BJ (cell line): ENCODE data around the gene TTC39A. TPM values are rescaled to one million over a fixed set of nuclear protein-coding genes. Genes with fewer than 3 reads are reported as not detected.

Source experiments
- CTCF ChIA-PET: fragments of 350-600 bp; formaldehyde crosslinking; extraction: SDS; loops from one replicate; lab custom pipeline; 2021; ENCODE audit warnings: antibody characterized with exemption, inconsistent platforms; lab: Yijun Ruan, JAX
- POLR2A ChIA-PET: fragments of 300-600 bp; sonication (Branson Sonifier 250); formaldehyde crosslinking; extraction: SDS; loops from one replicate; lab custom pipeline; 2021; ENCODE audit warnings: antibody characterized with exemption; lab: Charles Lee
- DNase-seq: peaks from one replicate; pipeline ENCODE4 v3.0.0-alpha.2; 2011; ENCODE audit warnings: low read depth
- H3K27me3 ChIP-seq: 2 replicates; pipeline ENCODE4 v1.6.0; 2011; ENCODE audit warnings: low read length; ENCODE audit not compliant: control insufficient read depth, insufficient read depth
- H3K36me3 ChIP-seq: 2 replicates; pipeline ENCODE4 v1.5.1; 2011; ENCODE audit warnings: low read length; ENCODE audit not compliant: control insufficient read depth, insufficient read depth
- H3K4me3 ChIP-seq: 2 replicates; pipeline ENCODE4 v1.5.1; 2011; ENCODE audit warnings: low read depth, mild to moderate bottlenecking, control low read depth, low read length
- CTCF ChIP-seq: IDR thresholded peaks from 2 replicates; pipeline ENCODE4 v1.5.1; 2011; ENCODE audit warnings: low read depth, mild to moderate bottlenecking, control low read depth, inconsistent platforms, low read length, moderate library complexity; ENCODE audit not compliant: insufficient read depth
- polyA plus RNA-seq: library from polyadenylated mRNA; depleted of rRNA; stranded (reverse); fragments of >200 nt; gene quantifications from 2 replicates; pipeline ENCODE4 v1.2.3, GENCODE V29; 2011

The TTC39A gene
- polyA plus RNA-seq, 1 experiment, result 0.43 TPM

- Histone ChIP-seq H3K36me3 (no peaks in the 10 kb centered on the region), H3K4me3 (no peak overlapping the region), H3K27me3 (peaks cover 27% of the 10 kb centered on the region)
- ChIA-PET CTCF (interaction anchor here (0.7 to 1.0 kb wide), 2 partner anchors 10 to 15 kb away, joined by 3 to 4 read pairs; no protein-coding TSS in a partner anchor), POLR2A (no interaction called here)
- no peak for TF ChIP-seq CTCF
- DNase-seq, result no peak
These were observed 11.6 kb upstream of the TTC39A start for GRCh38 chr1:51341876-51342496.

- no peak for DNase-seq
- Histone ChIP-seq H3K4me3 (no peak overlapping the region), H3K27me3 (peaks cover 22% of the 10 kb centered on the region), H3K36me3 (no peaks in the 10 kb centered on the region)
- ChIA-PET POLR2A (no interaction called here), CTCF (interaction anchor here (1.0 kb wide), 1 partner anchor 10 kb away, joined by 4 read pairs; no protein-coding TSS in a partner anchor)
- no peak for TF ChIP-seq CTCF
These were observed 10.0 kb upstream of the TTC39A start for GRCh38 chr1:51340380-51340779.

- ChIA-PET POLR2A (no interaction called here), CTCF (interaction anchor here (1.1 to 1.4 kb wide), 2 partner anchors 9 to 14 kb away, joined by 4 read pairs; no protein-coding TSS in a partner anchor)
- DNase-seq, result no peak
- Histone ChIP-seq H3K36me3 (no peaks in the 10 kb centered on the region), H3K27me3 (no peaks in the 10 kb centered on the region), H3K4me3 (no peak overlapping the region)
- TF ChIP-seq CTCF, result no peak
These were observed 6.3 kb upstream of the TTC39A start for GRCh38 chr1:51336711-51337110.

- no peak for TF ChIP-seq CTCF
- H3K4me3 ChIP-seq, result no peak overlapping the region
- POLR2A ChIA-PET, result no interaction called here
These were observed 5.6 kb upstream of the TTC39A start for GRCh38 chr1:51336004-51336403.

GRCh38 chr1:51331206-51332100 lies 1.1 kb upstream of the TTC39A start:
- TF ChIP-seq CTCF, result no peak
- no peak for DNase-seq
- H3K27me3 ChIP-seq, result no peaks in the 10 kb centered on the region
- H3K4me3 ChIP-seq, result no peak overlapping the region
- ChIA-PET CTCF (interaction anchor here (1.0 to 1.4 kb wide), 3 partner anchors 11 to 63 kb away, joined by 3 to 4 read pairs (median 4); no protein-coding TSS in a partner anchor), POLR2A (no interaction called here)
- no peaks in the 10 kb centered on the region for H3K36me3 ChIP-seq

More at GRCh38 chr1:51336004-51336403, 5.6 kb upstream of the TTC39A start:
- CTCF ChIA-PET, result interaction anchor here (1.1 to 1.4 kb wide), 2 partner anchors 9 to 15 kb away, joined by 4 read pairs; no protein-coding TSS in a partner anchor
- DNase-seq, result no peak
- Histone ChIP-seq H3K36me3 (no peaks in the 10 kb centered on the region), H3K27me3 (no peaks in the 10 kb centered on the region)
